PC-3 (cell line): ENCODE measurements around the gene HDAC6. TPM values are rescaled to one million over a fixed set of nuclear protein-coding genes. Genes with fewer than 3 reads are reported as not detected.

Experiments
- ATAC-seq: fragments of 200-7000 bp; cut with Tn5 transposase; 2 replicates; pipeline ENCODE4 v1.9.1; 2020; ENCODE audit warnings: mild to moderate bottlenecking, moderate library complexity
- BruUV-seq: library from RNA; stranded (reverse); fragments of 400-500 nt; replicated peaks from 2 replicates; lab custom pipeline; 2021; lab: Mats Ljungman, UMichigan
- CTCF ChIA-PET: fragments of 300-600 bp; sonication (Branson Sonifier 250); formaldehyde crosslinking; loops from one replicate; lab custom pipeline; 2022; ENCODE audit warnings: antibody characterized with exemption; lab: Charles Lee
- POLR2A ChIA-PET: fragments of 300-600 bp; sonication (Branson Sonifier 250); formaldehyde crosslinking; loops from one replicate; lab custom pipeline; 2022; ENCODE audit warnings: antibody characterized with exemption; ENCODE audit not compliant: unreplicated experiment; lab: Charles Lee
- DNase-seq: peaks from one replicate; pipeline ENCODE4 v3.0.0-alpha.2; 2015
- H2AFZ ChIP-seq: fragments of 300-600 bp; sonication (generic); 2 replicates; pipeline ENCODE4 v1.6.0; 2016; ENCODE audit warnings: antibody characterized with exemption, low read length
- H3F3A ChIP-seq: fragments of 300-600 bp; sonication (generic); one replicate; pipeline ENCODE4 v1.6.0; 2017; ENCODE audit warnings: antibody characterized with exemption, low read length, control low read depth, mild to moderate bottlenecking; ENCODE audit not compliant: unreplicated experiment
- H3K27ac ChIP-seq: fragments of 300-600 bp; sonication (generic); 2 replicates; pipeline ENCODE4 v1.5.1; 2016; ENCODE audit warnings: mild to moderate bottlenecking, low read length
- H3K27me3 ChIP-seq: fragments of 300-600 bp; sonication (generic); 2 replicates; pipeline ENCODE4 v1.6.1; 2016; ENCODE audit warnings: low read length, mixed read lengths
- H3K36me3 ChIP-seq: fragments of 300-600 bp; sonication (generic); 2 replicates; pipeline ENCODE4 v1.6.1; 2016; ENCODE audit warnings: low read depth, mixed run types, low read length, mixed read lengths
- H3K4me1 ChIP-seq: fragments of 300-600 bp; sonication (generic); 2 replicates; pipeline ENCODE4 v1.5.1; 2016; ENCODE audit warnings: low read length; ENCODE audit not compliant: insufficient read depth
- H3K4me2 ChIP-seq: fragments of 300-600 bp; sonication (generic); 2 replicates; pipeline ENCODE4 v1.6.0; 2016; ENCODE audit warnings: low read length
- H3K4me3 ChIP-seq: fragments of 300-600 bp; sonication (generic); 2 replicates; pipeline ENCODE4 v1.5.1; 2016; ENCODE audit warnings: mild to moderate bottlenecking, low read length, mixed read lengths
- H3K79me2 ChIP-seq: fragments of 300-600 bp; sonication (generic); 2 replicates; pipeline ENCODE4 v1.6.1; 2017; ENCODE audit warnings: low read length, mixed read lengths
- H3K9ac ChIP-seq: fragments of 300-600 bp; sonication (generic); 2 replicates; pipeline ENCODE4 v1.6.0; 2016; ENCODE audit warnings: mild to moderate bottlenecking, low read length
- H3K9me2 ChIP-seq: fragments of 300-600 bp; sonication (generic); replicated peaks from 2 replicates; pipeline ENCODE4 v1.6.1; 2016; ENCODE audit warnings: mixed run types, low read length, mixed read lengths
- H3K9me3 ChIP-seq: fragments of 300-600 bp; sonication (generic); 2 replicates; pipeline ENCODE4 v1.6.1; 2016; ENCODE audit warnings: low read length, mixed read lengths
- H4K20me1 ChIP-seq: fragments of 300-600 bp; sonication (generic); 2 replicates; pipeline ENCODE4 v1.6.1; 2016; ENCODE audit warnings: low read length, mixed read lengths
- EZH2 ChIP-seq: fragments of 300-600 bp; sonication (generic); IDR thresholded peaks from one replicate; pipeline ENCODE4 v1.6.1; 2017; ENCODE audit warnings: antibody characterized with exemption, mild to moderate bottlenecking, low read length; ENCODE audit not compliant: unreplicated experiment
- EZH2phosphoT487 ChIP-seq: fragments of 300-600 bp; sonication (generic); IDR thresholded peaks from 2 replicates; pipeline ENCODE4 v1.6.1; 2018; ENCODE audit warnings: mild to moderate bottlenecking, antibody characterized with exemption, low read length, borderline replicate concordance
- intact Hi-C: fragments of 100-400 bp; cut with micrococcal nuclease; formaldehyde crosslinking; loops from 2 replicates; pipeline ENCODE4 v1.9.0; 2023
- total RNA-seq: library from RNA; depleted of rRNA; stranded (reverse); fragments of >200 nt; gene quantifications from 2 replicates; pipeline ENCODE4 v1.2.3, GENCODE V29; 2014
- TF ChIP-seq, protein P1 (sequence below): fragments of 300-600 bp; sonication (generic); conservative IDR thresholded peaks from 2 replicates; pipeline ENCODE4 v1.5.1; 2017; ENCODE audit warnings: antibody characterized with exemption, low read depth, mild to moderate bottlenecking, low read length

Gene HDAC6
- total RNA-seq, 1 experiment from 2014 or later, result 58.0 TPM

DNA sequence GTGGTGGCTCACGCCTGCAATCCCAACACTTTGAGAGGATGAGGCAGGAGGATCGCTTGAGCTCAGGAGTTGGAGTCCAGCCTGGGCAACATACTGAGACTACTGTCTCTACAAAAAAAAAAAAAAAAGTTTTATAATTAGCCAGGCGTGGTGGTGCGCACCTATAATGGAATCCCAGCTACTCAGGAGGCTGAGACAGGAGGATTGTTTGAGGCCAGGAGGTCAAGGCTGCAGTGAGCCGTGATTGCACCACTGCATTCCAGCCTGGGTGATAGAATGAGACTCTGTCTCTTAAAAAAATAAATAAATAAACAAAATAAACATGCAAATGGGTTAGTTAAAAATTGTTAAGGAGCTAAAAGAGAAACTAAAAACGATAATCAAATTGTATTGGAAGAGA is 32.6 kb upstream of the HDAC6 start:
- H3K27me3 ChIP-seq, result no peaks in the 10 kb centered on the region
- ChIA-PET CTCF (no interaction called here), POLR2A (interaction anchor here (0.6 kb wide), 1 partner anchor 33 kb away, joined by 4 read pairs; the partner anchor contains the start of gene HDAC6)
- H3K27ac ChIP-seq, result no peak overlapping the region
- TF ChIP-seq, protein P1, sequence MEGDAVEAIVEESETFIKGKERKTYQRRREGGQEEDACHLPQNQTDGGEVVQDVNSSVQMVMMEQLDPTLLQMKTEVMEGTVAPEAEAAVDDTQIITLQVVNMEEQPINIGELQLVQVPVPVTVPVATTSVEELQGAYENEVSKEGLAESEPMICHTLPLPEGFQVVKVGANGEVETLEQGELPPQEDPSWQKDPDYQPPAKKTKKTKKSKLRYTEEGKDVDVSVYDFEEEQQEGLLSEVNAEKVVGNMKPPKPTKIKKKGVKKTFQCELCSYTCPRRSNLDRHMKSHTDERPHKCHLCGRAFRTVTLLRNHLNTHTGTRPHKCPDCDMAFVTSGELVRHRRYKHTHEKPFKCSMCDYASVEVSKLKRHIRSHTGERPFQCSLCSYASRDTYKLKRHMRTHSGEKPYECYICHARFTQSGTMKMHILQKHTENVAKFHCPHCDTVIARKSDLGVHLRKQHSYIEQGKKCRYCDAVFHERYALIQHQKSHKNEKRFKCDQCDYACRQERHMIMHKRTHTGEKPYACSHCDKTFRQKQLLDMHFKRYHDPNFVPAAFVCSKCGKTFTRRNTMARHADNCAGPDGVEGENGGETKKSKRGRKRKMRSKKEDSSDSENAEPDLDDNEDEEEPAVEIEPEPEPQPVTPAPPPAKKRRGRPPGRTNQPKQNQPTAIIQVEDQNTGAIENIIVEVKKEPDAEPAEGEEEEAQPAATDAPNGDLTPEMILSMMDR, result no peak
- TF ChIP-seq EZH2phosphoT487 (no peak), EZH2 (no peak)
- H3K36me3 ChIP-seq, result no peaks in the 10 kb centered on the region
- ATAC-seq (no peak), DNase-seq (no peak)
- BruUV-seq, result no TSS peak
- no peaks in the 10 kb centered on the region for H3K9me2 ChIP-seq
- H4K20me1 ChIP-seq, result no peaks in the 10 kb centered on the region
- H3K4me1 ChIP-seq, result no peaks in the 10 kb centered on the region
- no peak overlapping the region for H3K4me2 ChIP-seq
- no peak overlapping the region for H3K9ac ChIP-seq
- H3F3A ChIP-seq, result no peaks in the 10 kb centered on the region
- no peak overlapping the region for H2AFZ ChIP-seq
- H3K79me2 ChIP-seq, result no peaks in the 10 kb centered on the region
- intact Hi-C loops, result no loop called here
- H3K9me3 ChIP-seq, result no peaks in the 10 kb centered on the region
- no peak overlapping the region for H3K4me3 ChIP-seq

DNA sequence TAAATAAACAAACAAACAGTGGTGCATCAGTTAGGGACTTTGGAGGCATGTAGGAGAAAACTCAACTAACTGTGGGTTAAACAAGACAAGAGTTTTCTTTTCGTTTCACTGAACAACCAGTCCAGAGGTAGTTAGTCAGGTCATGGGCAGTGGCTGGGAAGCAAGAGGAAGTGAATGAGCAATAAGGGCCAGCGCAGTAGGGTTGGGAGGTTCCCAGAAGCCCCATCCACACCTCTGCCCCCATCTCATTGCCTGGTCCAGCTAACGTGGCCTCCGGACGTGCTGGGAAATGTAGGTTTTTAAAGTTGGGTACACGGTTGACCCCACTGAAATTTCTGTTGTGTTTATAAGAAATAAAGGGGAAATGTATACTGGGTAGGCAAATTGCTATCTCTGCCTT is 31.6 kb upstream of the HDAC6 start:
- Histone ChIP-seq H3K4me3 (no peak overlapping the region), H3K27me3 (no peaks in the 10 kb centered on the region), H3K9me2 (no peaks in the 10 kb centered on the region), H3K79me2 (no peaks in the 10 kb centered on the region), H3K9me3 (no peaks in the 10 kb centered on the region), H3K9ac (no peak overlapping the region), H3K27ac (no peak overlapping the region), H4K20me1 (no peaks in the 10 kb centered on the region), H3K4me2 (no peak overlapping the region), H3F3A (no peaks in the 10 kb centered on the region), H3K36me3 (no peaks in the 10 kb centered on the region), H3K4me1 (no peaks in the 10 kb centered on the region), H2AFZ (no peak overlapping the region)
- TF ChIP-seq EZH2 (no peak), EZH2phosphoT487 (no peak)
- TF ChIP-seq, protein P1, result no peak
- CTCF ChIA-PET, result no interaction called here
- no TSS peak for BruUV-seq
- POLR2A ChIA-PET, result no interaction called here
- no peak for ATAC-seq
- DNase-seq, result no peak
- intact Hi-C loops, result no loop called here

DNA sequence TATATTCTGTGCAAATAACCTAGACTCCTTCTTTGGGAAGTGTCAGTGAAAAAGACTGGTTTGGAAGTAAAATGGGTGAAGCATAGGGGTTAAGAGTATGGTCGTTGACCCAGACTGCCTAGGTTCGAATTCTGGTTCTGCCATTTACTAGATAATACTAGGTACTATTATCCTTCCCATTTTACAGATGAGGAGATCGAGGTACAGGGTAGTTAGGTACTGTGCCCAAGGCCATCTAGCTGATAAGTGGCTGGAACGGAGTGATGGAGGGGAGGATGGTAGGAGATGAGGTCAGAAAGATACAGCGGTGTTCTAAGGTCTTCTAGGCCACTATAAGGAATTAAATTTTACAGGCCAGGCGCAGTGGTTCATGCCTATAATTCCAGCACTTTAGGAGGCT is 29.3 kb upstream of the HDAC6 start:
- no peaks in the 10 kb centered on the region for H3K79me2 ChIP-seq
- intact Hi-C loops, result no loop called here
- H3K27me3 ChIP-seq, result no peaks in the 10 kb centered on the region
- no peaks in the 10 kb centered on the region for H3K9me3 ChIP-seq
- DNase-seq (no peak), ATAC-seq (no peak)
- H3K9ac ChIP-seq, result no peak overlapping the region
- H3F3A ChIP-seq, result no peaks in the 10 kb centered on the region
- no peak overlapping the region for H3K4me2 ChIP-seq
- ChIA-PET CTCF (no interaction called here), POLR2A (no interaction called here)
- no peaks in the 10 kb centered on the region for H3K36me3 ChIP-seq
- TF ChIP-seq, protein P1, result no peak
- TF ChIP-seq EZH2 (no peak), EZH2phosphoT487 (no peak)
- H3K27ac ChIP-seq, result no peak overlapping the region
- no peaks in the 10 kb centered on the region for H3K4me1 ChIP-seq
- no peaks in the 10 kb centered on the region for H3K9me2 ChIP-seq
- H4K20me1 ChIP-seq, result no peaks in the 10 kb centered on the region
- BruUV-seq, result no TSS peak
- no peak overlapping the region for H3K4me3 ChIP-seq
- no peak overlapping the region for H2AFZ ChIP-seq
